H9 (cell line): ENCODE data around the gene GRID2IP. TPM values are rescaled to one million over a fixed set of nuclear protein-coding genes. Genes with fewer than 3 reads are reported as not detected.

Experiments
- DNase-seq: peaks from one replicate; pipeline ENCODE4 v3.0.0-alpha.2; 2017
- H2AFZ ChIP-seq: one replicate; pipeline ENCODE4 v1.6.1; 2013; ENCODE audit warnings: mild to moderate bottlenecking, low read length, control low read depth, moderate library complexity
- H2AK5ac ChIP-seq: 2 replicates; pipeline ENCODE4 v1.6.1; 2013; ENCODE audit warnings: low read length, control low read depth, mixed read lengths; ENCODE audit not compliant: insufficient read length
- H2BK120ac ChIP-seq: one replicate; pipeline ENCODE4 v1.6.1; 2013; ENCODE audit warnings: low read depth, mild to moderate bottlenecking, low read length, control low read depth, inconsistent platforms; ENCODE audit not compliant: poor library complexity, severe bottlenecking
- H2BK12ac ChIP-seq: 2 replicates; pipeline ENCODE4 v1.6.1; 2013; ENCODE audit warnings: low read length, control low read depth, mixed read lengths, low read depth; ENCODE audit not compliant: insufficient read length
- H2BK15ac ChIP-seq: 2 replicates; pipeline ENCODE4 v1.6.1; 2013; ENCODE audit warnings: low read depth, low read length, control low read depth
- H2BK20ac ChIP-seq: one replicate; pipeline ENCODE4 v1.6.1; 2013; ENCODE audit warnings: low read depth, mild to moderate bottlenecking, low read length, control low read depth, inconsistent platforms; ENCODE audit not compliant: poor library complexity, severe bottlenecking
- H2BK5ac ChIP-seq: 2 replicates; pipeline ENCODE4 v1.6.1; 2013; ENCODE audit warnings: low read length, control low read depth, mixed read lengths; ENCODE audit not compliant: insufficient read length
- H3K14ac ChIP-seq: 2 replicates; pipeline ENCODE4 v1.6.1; 2013; ENCODE audit warnings: low read length, control low read depth; ENCODE audit not compliant: insufficient read depth
- H3K18ac ChIP-seq: 2 replicates; pipeline ENCODE4 v1.6.1; 2013; ENCODE audit warnings: low read depth, mild to moderate bottlenecking, mixed read lengths, low read length, control low read depth; ENCODE audit not compliant: insufficient read length
- H3K23ac ChIP-seq: 2 replicates; pipeline ENCODE4 v1.6.1; 2013; ENCODE audit warnings: low read length, control low read depth, mixed read lengths, low read depth; ENCODE audit not compliant: insufficient read length
- H3K23me2 ChIP-seq: 2 replicates; pipeline ENCODE4 v1.6.1; 2013; ENCODE audit warnings: low read depth, mild to moderate bottlenecking, mixed read lengths, low read length, control low read depth; ENCODE audit not compliant: insufficient read length, poor library complexity, severe bottlenecking
- H3K27ac ChIP-seq: 2 replicates; pipeline ENCODE4 v1.5.1; 2013; ENCODE audit warnings: low read length, control low read depth, mixed read lengths, low read depth; ENCODE audit not compliant: insufficient read length
- H3K27me3 ChIP-seq: 2 replicates; pipeline ENCODE4 v1.6.1; 2013; ENCODE audit warnings: low read length, control low read depth, inconsistent platforms; ENCODE audit not compliant: insufficient read depth
- H3K4ac ChIP-seq: 2 replicates; pipeline ENCODE4 v1.6.1; 2013; ENCODE audit warnings: low read depth, mild to moderate bottlenecking, control low read depth, inconsistent platforms, low read length, moderate library complexity
- H3K4me1 ChIP-seq: 2 replicates; pipeline ENCODE4 v1.6.1; 2013; ENCODE audit warnings: low read length, control low read depth, inconsistent platforms; ENCODE audit not compliant: insufficient read depth
- H3K4me2 ChIP-seq: 2 replicates; pipeline ENCODE4 v1.6.1; 2013; ENCODE audit warnings: low read length, control low read depth, mixed read lengths; ENCODE audit not compliant: insufficient read length, insufficient read depth
- H3K56ac ChIP-seq: 2 replicates; pipeline ENCODE4 v1.6.1; 2013; ENCODE audit warnings: low read depth, mild to moderate bottlenecking, mixed read lengths, low read length, control low read depth; ENCODE audit not compliant: insufficient read length
- H3K79me1 ChIP-seq: 2 replicates; pipeline ENCODE4 v1.6.1; 2013; ENCODE audit warnings: low read depth, mild to moderate bottlenecking, moderate library complexity, low read length, control low read depth, inconsistent platforms; ENCODE audit not compliant: insufficient read depth, poor library complexity, severe bottlenecking
- H3K79me2 ChIP-seq: 2 replicates; pipeline ENCODE4 v1.6.1; 2013; ENCODE audit warnings: low read length, control low read depth, inconsistent platforms; ENCODE audit not compliant: insufficient read depth
- H3K9ac ChIP-seq: 2 replicates; pipeline ENCODE4 v1.6.1; 2013; ENCODE audit warnings: low read length, control low read depth, mixed read lengths; ENCODE audit not compliant: insufficient read length; ENCODE audit errors: extremely low read depth
- H3K9me3 ChIP-seq: one replicate; pipeline ENCODE4 v1.6.1; 2013; ENCODE audit warnings: low read depth, low read length, inconsistent platforms; ENCODE audit not compliant: control insufficient read depth
- H3T11ph ChIP-seq: one replicate; pipeline ENCODE4 v1.6.1; 2013; ENCODE audit warnings: mild to moderate bottlenecking, low read length, control low read depth, inconsistent platforms
- H4K20me1 ChIP-seq: one replicate; pipeline ENCODE4 v1.6.1; 2013; ENCODE audit not compliant: control insufficient read depth, insufficient read length, insufficient read depth
- H4K5ac ChIP-seq: 2 replicates; pipeline ENCODE4 v1.6.1; 2013; ENCODE audit warnings: low read depth, mild to moderate bottlenecking, mixed read lengths, low read length, control low read depth; ENCODE audit not compliant: insufficient read length
- H4K8ac ChIP-seq: replicated peaks from 2 replicates; pipeline ENCODE4 v1.6.1; 2013; ENCODE audit warnings: low read length, control low read depth, mixed read lengths, low read depth; ENCODE audit not compliant: insufficient read length
- H4K91ac ChIP-seq: 2 replicates; pipeline ENCODE4 v1.6.1; 2013; ENCODE audit warnings: low read depth, mild to moderate bottlenecking, moderate library complexity, mixed read lengths, low read length, control low read depth; ENCODE audit not compliant: insufficient read length
- H3K27ac Mint-ChIP-seq, 3 experiments: 2 replicates in 2 of 3; 3 replicates in 1 of 3; pipeline ENCODE4 v1.8.0; 2020 to 2021; ENCODE audit warnings: mixed read lengths in 3 of 3, mild to moderate bottlenecking in 1 of 3, moderate library complexity in 1 of 3
- H3K27me3 Mint-ChIP-seq: 2 replicates; pipeline ENCODE4 v1.8.0; 2021; ENCODE audit warnings: low read depth, mild to moderate bottlenecking, moderate library complexity, mixed read lengths
- H3K36me3 Mint-ChIP-seq, 3 experiments: 2 replicates in 2 of 3; 3 replicates in 1 of 3; pipeline ENCODE4 v1.8.0; 2020 to 2021; ENCODE audit warnings: low read depth in 3 of 3, mixed read lengths in 3 of 3; ENCODE audit not compliant: insufficient read depth in 1 of 3
- H3K4me1 Mint-ChIP-seq, 2 experiments: 2 replicates each; pipeline ENCODE4 v1.8.0; 2020; ENCODE audit warnings: mixed read lengths in 2 of 2
- H3K4me3 Mint-ChIP-seq, 2 experiments: 2 replicates in 1 of 2; 3 replicates in 1 of 2; pipeline ENCODE4 v1.8.0; 2020 to 2021; ENCODE audit warnings: mild to moderate bottlenecking in 2 of 2, mixed read lengths in 2 of 2, moderate library complexity in 1 of 2
- H3K9me3 Mint-ChIP-seq, 2 experiments: 2 replicates in 1 of 2; 3 replicates in 1 of 2; pipeline ENCODE4 v1.8.0; 2020; ENCODE audit warnings: mild to moderate bottlenecking in 2 of 2, mixed read lengths in 2 of 2, moderate library complexity in 1 of 2
- WGBS: extraction: QIAGEN DNeasy Blood & Tissue Kit; methylation state at CpG from one replicate; pipeline ENCODE4 v1.1.7; 2013; ENCODE audit warnings: missing lambda C conversion rate, low lambda C conversion rate, mixed read lengths; ENCODE audit not compliant: insufficient read length; ENCODE audit errors: extremely low coverage; 5-methylcytosine and 5-hydroxymethylcytosine counted together
- total RNA-seq: library from RNA; stranded (reverse); gene quantifications from 2 replicates; pipeline ENCODE4 v1.2.1, GENCODE V29; 2021
- TF ChIP-seq, protein P1 (sequence below): fragments of 200-600 bp; sonication (generic); conservative IDR thresholded peaks from 3 replicates; pipeline ENCODE4 v1.8.0; 2021; ENCODE audit warnings: antibody characterized with exemption, mild to moderate bottlenecking

Gene GRID2IP
- total RNA-seq, 1 experiment from 2014 or later, result 1.7 TPM

DNA sequence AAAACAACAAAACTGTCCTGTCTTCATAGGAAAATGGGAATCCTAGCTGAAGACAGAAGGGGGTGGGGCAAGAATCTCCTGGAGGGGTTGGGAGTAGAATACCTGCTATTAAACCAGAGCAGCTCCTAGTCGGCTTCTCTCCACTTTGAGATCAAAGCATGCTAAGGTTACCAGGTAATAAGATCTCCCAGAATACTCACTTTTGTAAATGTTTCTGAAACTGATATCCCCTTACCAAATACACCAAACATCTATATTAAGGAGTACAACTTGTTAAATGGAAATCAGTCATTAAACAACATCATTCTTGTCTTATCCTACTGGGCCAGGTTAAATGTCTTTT lies 74.0 kb downstream of the GRID2IP start:
- Mint-ChIP-seq H3K36me3 (peaks cover 7 to 44% (median 27%) of the 10 kb centered on the region in 3 experiments), H3K4me3 (no peak overlapping the region), H3K9me3 (no peaks in the 10 kb centered on the region), H3K4me1 (peaks cover 17 to 20% of the 10 kb centered on the region in 2 experiments), H3K27me3 (no peaks in the 10 kb centered on the region), H3K27ac (peak overlapping the region in 1 of 3 experiments; percentile 4; a peak in 1 of 7 replicates)
- Histone ChIP-seq H3K23me2 (no peaks in the 10 kb centered on the region), H4K91ac (no peak overlapping the region), H3K9ac (no peak overlapping the region), H3K4me1 (no peaks in the 10 kb centered on the region; the same call in 1 of the 2 replicates), H2AK5ac (no peak overlapping the region), H4K20me1 (no peaks in the 10 kb centered on the region), H2BK12ac (no peak overlapping the region), H2BK120ac (no peak overlapping the region), H3K4ac (no peak overlapping the region), H3K79me2 (peaks cover 18% of the 10 kb centered on the region; the same call in 1 of the 2 replicates), H3K23ac (no peak overlapping the region), H3K18ac (no peak overlapping the region), H2BK20ac (no peak overlapping the region), H3K79me1 (peaks cover 11% of the 10 kb centered on the region), H4K5ac (no peak overlapping the region), H2BK15ac (no peak overlapping the region), H3K14ac (no peak overlapping the region), H3T11ph (no peak overlapping the region), H2AFZ (no peak overlapping the region), H2BK5ac (no peak overlapping the region), H3K4me2 (no peak overlapping the region), H3K27me3 (no peaks in the 10 kb centered on the region), H3K56ac (no peak overlapping the region), H3K27ac (no peak overlapping the region), H3K9me3 (no peaks in the 10 kb centered on the region), H4K8ac (no peak overlapping the region)
- TF ChIP-seq, protein P1, sequence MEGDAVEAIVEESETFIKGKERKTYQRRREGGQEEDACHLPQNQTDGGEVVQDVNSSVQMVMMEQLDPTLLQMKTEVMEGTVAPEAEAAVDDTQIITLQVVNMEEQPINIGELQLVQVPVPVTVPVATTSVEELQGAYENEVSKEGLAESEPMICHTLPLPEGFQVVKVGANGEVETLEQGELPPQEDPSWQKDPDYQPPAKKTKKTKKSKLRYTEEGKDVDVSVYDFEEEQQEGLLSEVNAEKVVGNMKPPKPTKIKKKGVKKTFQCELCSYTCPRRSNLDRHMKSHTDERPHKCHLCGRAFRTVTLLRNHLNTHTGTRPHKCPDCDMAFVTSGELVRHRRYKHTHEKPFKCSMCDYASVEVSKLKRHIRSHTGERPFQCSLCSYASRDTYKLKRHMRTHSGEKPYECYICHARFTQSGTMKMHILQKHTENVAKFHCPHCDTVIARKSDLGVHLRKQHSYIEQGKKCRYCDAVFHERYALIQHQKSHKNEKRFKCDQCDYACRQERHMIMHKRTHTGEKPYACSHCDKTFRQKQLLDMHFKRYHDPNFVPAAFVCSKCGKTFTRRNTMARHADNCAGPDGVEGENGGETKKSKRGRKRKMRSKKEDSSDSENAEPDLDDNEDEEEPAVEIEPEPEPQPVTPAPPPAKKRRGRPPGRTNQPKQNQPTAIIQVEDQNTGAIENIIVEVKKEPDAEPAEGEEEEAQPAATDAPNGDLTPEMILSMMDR, result no peak
- WGBS, result no CpG with 5 or more reads among the region's 1 CpG
- DNase-seq, result no peak
